HCT116 (cell line): ENCODE measurements around the gene FLYWCH1. TPM values are rescaled to one million over a fixed set of nuclear protein-coding genes. Genes with fewer than 3 reads are reported as not detected.

Experiments
- ATAC-seq: fragments of 200-7000 bp; cut with Tn5 transposase; 2 replicates; pipeline ENCODE4 v1.9.1; 2020; ENCODE audit warnings: mild to moderate bottlenecking, moderate library complexity
- BruUV-seq: library from RNA; stranded (reverse); fragments of 400-500 nt; replicated peaks from 2 replicates; lab custom pipeline; 2021; lab: Mats Ljungman, UMichigan
- CTCF ChIA-PET: fragments of 300-600 bp; sonication (Branson Sonifier 250); formaldehyde crosslinking; loops from one replicate; lab custom pipeline; 2021; ENCODE audit warnings: antibody characterized with exemption; lab: Charles Lee
- POLR2A ChIA-PET: fragments of 300-600, 350-600 bp; sonication (Branson Sonifier 250); formaldehyde crosslinking; loops from one replicate; lab custom pipeline; 2021; ENCODE audit warnings: antibody characterized with exemption; lab: Charles Lee
- RAD21 ChIA-PET, 2 experiments: fragments of 300-600 bp; sonication (Branson Sonifier 250); formaldehyde crosslinking; loops; one replicate each; lab custom pipeline; 2023; ENCODE audit warnings: low total read pairs in 2 of 2; ENCODE audit not compliant: uncharacterized antibody in 2 of 2, unreplicated experiment in 2 of 2, low non-redundant PET in 1 of 2; lab: Charles Lee
- DNase-seq: peaks from one replicate; pipeline ENCODE4 v3.0.0-alpha.2; 2010; ENCODE audit warnings: low read depth, low spot score
- H2AFZ ChIP-seq: fragments of 200-600 bp; shearing (Covaris generic), sonication (generic); 2 replicates; pipeline ENCODE4 v1.6.1; 2017; ENCODE audit warnings: low read depth, mixed run types, mixed read lengths, antibody characterized with exemption, low read length; ENCODE audit not compliant: poor library complexity, severe bottlenecking
- H3K27ac ChIP-seq: 2 replicates; pipeline ENCODE4 v1.5.1; 2012; ENCODE audit warnings: low read depth, low read length
- H3K27me3 ChIP-seq: fragments of 200-600 bp; sonication (generic); 2 replicates; pipeline ENCODE4 v1.6.1; 2016; ENCODE audit warnings: mixed run types, low read length, mixed read lengths; ENCODE audit not compliant: insufficient read depth
- H3K36me3 ChIP-seq, 2 experiments: fragments of 200-500 bp in 1 of 2; fragments of 200-600 bp in 1 of 2; sonication (Bioruptor generic) in 1 of 2; sonication (generic) in 1 of 2; 2 replicates each; pipeline versions ENCODE4 v1.5.1 to v1.6.1; 2014 to 2016; ENCODE audit warnings: low read length in 2 of 2, inconsistent platforms in 1 of 2, mixed read lengths in 1 of 2, mixed run types in 1 of 2; ENCODE audit not compliant: insufficient read depth in 2 of 2, control insufficient read depth in 1 of 2
- H3K4me1 ChIP-seq, 2 experiments: fragments of 200-600 bp in 1 of 2; sonication (generic) in 1 of 2; 2 replicates each; pipeline versions ENCODE4 v1.5.1 to v1.6.1; 2012 to 2017; ENCODE audit warnings: low read length in 2 of 2, inconsistent platforms in 1 of 2, mild to moderate bottlenecking in 1 of 2, mixed read lengths in 1 of 2, mixed run types in 1 of 2, moderate library complexity in 1 of 2; ENCODE audit not compliant: insufficient read depth in 2 of 2, control insufficient read depth in 1 of 2
- H3K4me2 ChIP-seq: fragments of 200-600 bp; sonication (generic); 2 replicates; pipeline ENCODE4 v1.6.1; 2017; ENCODE audit warnings: mixed run types, low read length, mixed read lengths
- H3K4me3 ChIP-seq, 2 experiments: fragments of 200-600 bp in 1 of 2; sonication (generic) in 1 of 2; replicated peaks in 1 of 2; 2 replicates each; pipeline ENCODE4 v1.5.1; 2011 to 2016; ENCODE audit warnings: low read length in 2 of 2, control low read depth in 1 of 2, low read depth in 1 of 2, mild to moderate bottlenecking in 1 of 2, mixed read lengths in 1 of 2, mixed run types in 1 of 2
- H3K79me2 ChIP-seq: fragments of 200-600 bp; sonication (generic); 2 replicates; pipeline ENCODE4 v1.6.1; 2017; ENCODE audit warnings: mild to moderate bottlenecking, mixed run types, low read length, moderate library complexity, mixed read lengths; ENCODE audit not compliant: insufficient read depth
- H3K9ac ChIP-seq: fragments of 200-600 bp; sonication (generic); 2 replicates; pipeline ENCODE4 v1.6.1; 2016; ENCODE audit warnings: low read length, mixed read lengths
- H3K9me2 ChIP-seq: fragments of 200-600 bp; sonication (generic), shearing (Covaris generic); 2 replicates; pipeline ENCODE4 v1.6.1; 2017; ENCODE audit warnings: mixed run types, mild to moderate bottlenecking, moderate library complexity; ENCODE audit not compliant: insufficient read depth
- H3K9me3 ChIP-seq, 2 experiments: fragments of 200-500 bp in 1 of 2; fragments of 200-600 bp in 1 of 2; sonication (Bioruptor generic) in 1 of 2; sonication (generic) in 1 of 2; 2 replicates each; pipeline ENCODE4 v1.6.1; 2014 to 2017; ENCODE audit warnings: low read length in 2 of 2, mixed read lengths in 2 of 2, inconsistent platforms in 1 of 2, low read depth in 1 of 2, mild to moderate bottlenecking in 1 of 2, mixed run types in 1 of 2, moderate library complexity in 1 of 2; ENCODE audit not compliant: control insufficient read depth in 1 of 2, insufficient read depth in 1 of 2
- H4K20me1 ChIP-seq: fragments of 200-600 bp; sonication (generic), shearing (Covaris generic); 2 replicates; pipeline ENCODE4 v1.6.1; 2017; ENCODE audit warnings: mixed run types, mild to moderate bottlenecking, moderate library complexity; ENCODE audit not compliant: insufficient read depth
- ATF3 ChIP-seq: IDR thresholded peaks from 2 replicates; pipeline ENCODE4 v1.6.1; 2012
- CBX3 ChIP-seq: IDR thresholded peaks from 2 replicates; pipeline ENCODE4 v1.6.1; 2012; ENCODE audit warnings: low read depth
- CEBPB ChIP-seq: IDR thresholded peaks from 2 replicates; pipeline ENCODE4 v1.6.1; 2012; ENCODE audit warnings: low read depth
- EGR1 ChIP-seq: IDR thresholded peaks from 2 replicates; pipeline ENCODE4 v1.6.1; 2012; ENCODE audit warnings: low read depth
- ELF1 ChIP-seq: IDR thresholded peaks from 2 replicates; pipeline ENCODE4 v1.6.1; 2012; ENCODE audit warnings: low read depth, borderline replicate concordance
- EZH2phosphoT487 ChIP-seq: fragments of 200-600 bp; IDR thresholded peaks from 2 replicates; pipeline ENCODE4 v1.6.1; 2018; ENCODE audit warnings: antibody characterized with exemption, borderline replicate concordance
- FOSL1 ChIP-seq: IDR thresholded peaks from 2 replicates; pipeline ENCODE4 v1.6.1; 2012; ENCODE audit warnings: low read depth
- JUND ChIP-seq: IDR thresholded peaks from 2 replicates; pipeline ENCODE4 v1.6.1; 2012
- POLR2A ChIP-seq: IDR thresholded peaks from 2 replicates; pipeline ENCODE4 v1.7.0; 2011; ENCODE audit warnings: borderline replicate concordance; ENCODE audit not compliant: insufficient read depth, insufficient read length; ENCODE audit errors: extremely low read depth
- POLR2AphosphoS5 ChIP-seq: IDR thresholded peaks from 2 replicates; pipeline ENCODE4 v1.6.1; 2011; ENCODE audit warnings: mild to moderate bottlenecking, low read depth, low read length, moderate library complexity
- RAD21 ChIP-seq: IDR thresholded peaks from 2 replicates; pipeline ENCODE4 v1.6.1; 2012; ENCODE audit warnings: low read depth, mild to moderate bottlenecking
- REST ChIP-seq: IDR thresholded peaks from 2 replicates; pipeline ENCODE4 v1.6.1; 2012; ENCODE audit warnings: low read depth
- SP1 ChIP-seq: IDR thresholded peaks from 2 replicates; pipeline ENCODE4 v1.6.1; 2012; ENCODE audit warnings: low read depth
- SRF ChIP-seq: IDR thresholded peaks from 2 replicates; pipeline ENCODE4 v1.6.1; 2012; ENCODE audit warnings: low read depth
- ZNF274 ChIP-seq: fragments of 200-500 bp; sonication (Bioruptor generic); IDR thresholded peaks from 2 replicates; pipeline ENCODE4 v1.6.1; 2014; ENCODE audit warnings: mild to moderate bottlenecking, low read depth, low read length, inconsistent platforms
- intact Hi-C: fragments of 100-400 bp; cut with micrococcal nuclease; formaldehyde crosslinking; loops from 2 replicates; pipeline ENCODE4 v1.10.0; 2022
- total RNA-seq: library from RNA; stranded (reverse); gene quantifications from one replicate; pipeline ENCODE4 v1.2.1, GENCODE V29; 2021; ENCODE audit not compliant: unreplicated experiment
- TF ChIP-seq, protein P1 (sequence below): IDR thresholded peaks from 2 replicates; pipeline ENCODE4 v1.6.1; 2011; ENCODE audit warnings: mild to moderate bottlenecking, low read length, moderate library complexity; ENCODE audit not compliant: insufficient replicate concordance; ENCODE audit errors: extremely low read depth

The FLYWCH1 gene
- total RNA-seq, 1 experiment from 2014 or later, result 66.6 TPM

GRCh38 chr16:2967721-2968161 is 56.0 kb downstream of the FLYWCH1 start:
- RAD21 ChIA-PET, result no interaction called here
- Histone ChIP-seq H3K27ac (peak overlapping the region; percentile 95), H4K20me1 (peaks cover 4% of the 10 kb centered on the region; the same call in 1 of the 2 replicates), H2AFZ (no peak overlapping the region), H3K4me2 (peak overlapping the region; percentile 89), H3K27me3 (no peaks in the 10 kb centered on the region), H3K9ac (peak overlapping the region; percentile 91), H3K4me3 (peak overlapping the region in 1 of 2 experiments; percentile 66; a peak in 3 of 4 replicates), H3K79me2 (peaks cover 25% of the 10 kb centered on the region), H3K36me3 (no peaks in the 10 kb centered on the region; a peak in 1 of 4 replicates), H3K4me1 (peaks cover 19 to 67% of the 10 kb centered on the region in 2 experiments), H3K9me3 (no peaks in the 10 kb centered on the region), H3K9me2 (no peaks in the 10 kb centered on the region)
- no TSS peak for BruUV-seq
- CTCF ChIA-PET, result no interaction called here
- ATAC-seq (no peak), DNase-seq (no peak)
- intact Hi-C loops, result no loop called here
- POLR2A ChIA-PET, result interaction anchor here (1.1 kb wide), 1 partner anchor 15 kb away, joined by 3 read pairs; no protein-coding TSS in a partner anchor
- no peak for TF ChIP-seq ATF3
- no peak for TF ChIP-seq POLR2A
- no peak for TF ChIP-seq EGR1
- TF ChIP-seq JUND, result no peak
- no peak for TF ChIP-seq CEBPB
- TF ChIP-seq CBX3, result no peak
- no peak for TF ChIP-seq REST
- TF ChIP-seq POLR2AphosphoS5, result no peak
- TF ChIP-seq SP1, result no peak
- TF ChIP-seq, protein P1, sequence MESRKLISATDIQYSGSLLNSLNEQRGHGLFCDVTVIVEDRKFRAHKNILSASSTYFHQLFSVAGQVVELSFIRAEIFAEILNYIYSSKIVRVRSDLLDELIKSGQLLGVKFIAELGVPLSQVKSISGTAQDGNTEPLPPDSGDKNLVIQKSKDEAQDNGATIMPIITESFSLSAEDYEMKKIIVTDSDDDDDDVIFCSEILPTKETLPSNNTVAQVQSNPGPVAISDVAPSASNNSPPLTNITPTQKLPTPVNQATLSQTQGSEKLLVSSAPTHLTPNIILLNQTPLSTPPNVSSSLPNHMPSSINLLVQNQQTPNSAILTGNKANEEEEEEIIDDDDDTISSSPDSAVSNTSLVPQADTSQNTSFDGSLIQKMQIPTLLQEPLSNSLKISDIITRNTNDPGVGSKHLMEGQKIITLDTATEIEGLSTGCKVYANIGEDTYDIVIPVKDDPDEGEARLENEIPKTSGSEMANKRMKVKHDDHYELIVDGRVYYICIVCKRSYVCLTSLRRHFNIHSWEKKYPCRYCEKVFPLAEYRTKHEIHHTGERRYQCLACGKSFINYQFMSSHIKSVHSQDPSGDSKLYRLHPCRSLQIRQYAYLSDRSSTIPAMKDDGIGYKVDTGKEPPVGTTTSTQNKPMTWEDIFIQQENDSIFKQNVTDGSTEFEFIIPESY, result no peak
- no peak for TF ChIP-seq SRF
- no peak for TF ChIP-seq FOSL1
- no peak for TF ChIP-seq ELF1
- no peak for TF ChIP-seq EZH2phosphoT487
- TF ChIP-seq ZNF274, result no peak
- no peak for TF ChIP-seq RAD21
